Tongue (tissue), 2 donors: Measurements from ENCODE around the gene CHST5. TPM values are rescaled to one million over a fixed set of nuclear protein-coding genes. Genes with fewer than 3 reads are reported as not detected.
"Not testable (repeated sequence)": the region's sequence is repeated elsewhere in the genome, so short reads cannot be mapped to it uniquely, and the experiment has no call there.

Experiments
- DNase-seq: peaks from one replicate; pipeline ENCODE4 v3.0.0-alpha.2; 2015
- total RNA-seq: library from RNA; depleted of rRNA; stranded (reverse); fragments of >200 nt; gene quantifications from one replicate; pipeline ENCODE4 v1.2.3, GENCODE V29; 2014

CHST5 gene
- total RNA-seq, 1 donor from 2014 or later = not detected

GRCh38 chr16:75550211-75550662 is 14.3 kb upstream of the CHST5 start:
- DNase-seq = peak; percentile 23

DNA sequence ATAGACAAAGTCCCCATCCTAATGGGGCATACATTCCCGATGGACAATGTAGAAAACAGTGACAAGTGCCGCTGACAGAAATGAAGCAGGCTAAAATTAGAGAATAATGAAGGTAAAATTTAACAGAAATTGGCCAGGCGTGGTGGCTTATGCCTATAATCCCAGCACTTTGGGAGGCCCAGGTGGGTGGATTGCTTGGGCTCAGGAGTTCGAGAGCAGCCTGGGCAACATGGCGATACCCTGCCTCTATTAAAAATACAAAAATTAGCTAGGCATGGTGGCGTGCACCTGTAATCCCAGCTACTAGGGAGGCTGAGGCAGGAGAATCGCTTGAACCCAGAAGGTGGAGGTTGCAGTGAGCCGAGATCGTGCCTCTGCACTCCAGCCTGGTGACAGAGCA is 12.5 kb upstream of the CHST5 start:
- not testable (repeated sequence) for DNase-seq

- no peak for DNase-seq
Observed at GRCh38 chr16:75546293-75546692, 10.4 kb upstream of the CHST5 start.

DNA sequence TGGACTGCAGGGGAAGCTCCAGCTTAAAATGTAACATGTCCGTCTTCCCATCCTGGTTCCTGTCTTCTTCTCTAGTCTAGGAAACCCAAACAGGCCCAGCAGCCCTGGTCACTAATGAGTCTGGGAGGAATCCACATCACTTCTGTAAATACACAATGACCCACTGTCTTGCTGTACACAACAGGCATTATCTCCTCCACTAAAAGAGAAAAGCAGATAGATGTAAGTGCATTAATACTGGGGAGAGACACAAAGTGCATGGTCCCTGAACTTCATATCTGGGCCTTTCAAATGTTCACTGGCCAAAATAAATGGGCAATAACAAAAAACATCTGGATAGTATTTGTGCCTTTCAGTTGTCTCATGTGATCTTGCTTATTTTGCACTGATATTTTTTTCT is 10.0 kb upstream of the CHST5 start:
- not testable (repeated sequence) for DNase-seq

GRCh38 chr16:75542462-75542861 is 6.6 kb upstream of the CHST5 start:
- not testable (repeated sequence) for DNase-seq

DNA sequence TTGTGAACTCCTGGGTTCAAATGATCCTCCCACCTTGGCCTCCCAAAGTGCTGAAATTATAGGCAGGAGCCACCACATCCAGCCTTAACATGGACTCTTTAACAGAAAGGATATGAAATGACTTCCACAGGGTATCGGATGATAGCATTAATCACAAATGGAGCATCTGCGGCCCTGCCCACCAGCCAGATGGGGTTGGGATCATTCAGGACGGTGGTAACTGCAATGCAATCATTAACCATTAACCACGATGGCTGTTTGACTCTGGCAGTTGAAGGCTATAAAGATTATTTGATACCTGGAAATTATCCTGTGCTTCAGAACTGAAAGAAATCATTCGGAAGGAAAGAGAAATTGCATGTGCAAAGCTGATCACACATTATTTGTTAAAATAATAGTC is 5.3 kb upstream of the CHST5 start:
- no peak for DNase-seq

DNA sequence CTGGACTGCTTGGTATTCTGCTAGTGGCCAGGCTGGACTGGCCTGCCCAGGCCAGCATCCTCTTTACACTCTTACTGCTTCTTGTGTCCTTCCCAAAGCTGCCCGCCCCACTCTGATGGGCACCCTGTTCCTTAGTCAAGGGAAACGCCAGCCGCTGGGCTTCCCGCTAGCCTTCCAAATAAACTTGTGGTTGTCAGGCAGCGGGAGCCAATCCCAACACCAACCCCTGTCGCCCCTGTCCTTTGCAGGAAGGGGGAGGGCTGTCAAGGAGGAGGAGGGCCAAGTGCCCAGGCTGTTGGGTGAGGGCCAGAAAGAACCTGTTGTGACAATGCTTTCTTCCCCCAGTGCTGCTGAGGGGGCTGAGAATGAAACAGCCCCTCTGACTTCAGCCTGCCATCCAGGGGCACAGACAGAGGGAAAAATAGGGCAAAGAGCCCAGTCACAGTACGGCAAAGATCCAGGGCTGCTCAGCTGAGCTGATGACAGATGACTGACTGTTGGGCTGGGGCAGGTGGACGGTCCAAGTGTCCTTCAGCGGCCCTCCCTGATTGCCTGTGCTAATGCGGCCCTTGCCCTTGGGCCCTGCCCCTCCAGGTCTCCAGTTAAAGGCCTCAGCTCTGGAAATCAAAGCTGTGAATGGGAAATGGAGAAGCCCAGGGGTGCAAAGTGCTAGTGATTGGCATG is 3.1 kb upstream of the CHST5 start:
- peak; percentile 40 for DNase-seq

DNA sequence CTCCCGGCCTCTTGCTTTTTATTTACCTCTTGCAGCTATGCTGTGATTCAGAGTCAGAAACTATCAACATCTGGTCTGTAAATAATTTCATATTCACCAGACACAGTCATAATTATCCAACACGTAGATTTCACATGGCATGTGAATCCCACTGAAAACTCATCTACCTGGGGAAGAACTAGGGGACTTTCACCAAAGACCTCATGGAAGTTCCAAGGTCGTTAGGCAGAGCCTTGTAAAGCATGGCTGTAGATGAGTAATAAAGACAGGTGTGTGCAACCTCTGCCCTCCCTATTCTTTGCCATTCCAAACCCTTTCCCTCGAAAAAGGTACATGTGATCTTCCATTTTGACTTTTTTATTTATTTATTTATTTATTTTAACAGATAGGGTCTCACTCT is 1.9 kb upstream of the CHST5 start:
- DNase-seq = no peak

DNA sequence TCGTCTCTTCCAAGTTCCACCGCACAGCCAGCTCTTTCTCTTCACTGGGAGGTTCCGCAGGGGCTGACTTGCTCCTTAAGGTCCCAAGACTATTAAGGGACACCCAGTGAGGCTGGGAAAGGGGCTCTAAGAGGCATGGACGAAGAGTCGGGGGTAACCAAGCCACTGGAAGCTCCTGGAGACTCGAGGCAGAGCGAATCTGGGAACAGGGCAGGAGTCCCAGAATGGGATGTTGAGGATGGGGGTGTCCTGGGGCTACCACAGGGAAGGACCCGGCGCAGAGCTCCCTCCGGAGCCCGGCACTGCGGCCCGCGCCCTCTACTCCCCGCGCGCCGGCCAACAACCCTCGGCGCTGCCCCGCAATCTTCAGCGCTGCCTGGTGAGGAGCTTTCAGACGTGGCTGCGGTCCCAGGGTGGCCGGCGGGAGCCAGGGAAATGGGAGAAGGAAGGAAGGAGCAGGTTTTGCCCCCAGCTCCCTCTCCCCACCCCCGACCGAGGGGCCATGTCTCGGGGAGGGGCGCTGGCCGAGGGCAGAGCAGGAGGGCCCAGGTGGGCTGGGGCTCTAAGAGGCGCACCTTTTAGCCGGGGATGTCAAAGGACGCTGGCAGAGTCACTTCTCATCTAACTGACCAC is 581 bp downstream of the CHST5 start:
- DNase-seq = no peak

DNA sequence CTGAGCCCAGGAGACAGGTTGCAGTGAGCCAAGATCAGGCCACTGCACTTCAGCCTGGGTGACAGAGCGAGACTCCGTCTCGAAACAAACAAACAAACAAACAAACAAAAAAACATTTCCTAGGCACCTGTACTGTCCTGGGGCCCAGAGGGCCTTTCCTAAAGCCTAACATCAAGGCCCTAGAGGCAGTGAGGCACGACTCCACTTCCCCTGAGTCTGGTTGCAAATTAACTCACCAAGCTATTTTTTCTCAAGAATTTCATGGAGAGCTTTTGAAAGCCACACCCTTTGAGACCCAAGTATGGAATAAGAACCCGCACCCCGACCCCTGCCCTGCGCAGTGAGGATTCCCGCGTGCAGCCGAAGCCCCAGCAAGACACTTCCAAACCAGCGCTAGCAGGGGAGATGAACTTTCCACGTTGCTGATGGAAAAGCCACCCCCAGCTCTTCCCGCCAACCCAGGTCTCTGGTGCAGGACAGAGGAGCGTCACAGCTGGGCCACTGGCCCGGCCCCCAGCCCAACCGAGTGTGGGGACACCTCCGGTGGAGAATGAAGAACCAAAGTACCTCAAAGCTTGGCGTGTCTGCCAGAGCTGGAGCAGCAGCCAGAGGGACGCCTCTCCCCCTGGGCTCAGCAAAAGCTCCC is 1.2 kb downstream of the CHST5 start:
- no peak for DNase-seq

DNA sequence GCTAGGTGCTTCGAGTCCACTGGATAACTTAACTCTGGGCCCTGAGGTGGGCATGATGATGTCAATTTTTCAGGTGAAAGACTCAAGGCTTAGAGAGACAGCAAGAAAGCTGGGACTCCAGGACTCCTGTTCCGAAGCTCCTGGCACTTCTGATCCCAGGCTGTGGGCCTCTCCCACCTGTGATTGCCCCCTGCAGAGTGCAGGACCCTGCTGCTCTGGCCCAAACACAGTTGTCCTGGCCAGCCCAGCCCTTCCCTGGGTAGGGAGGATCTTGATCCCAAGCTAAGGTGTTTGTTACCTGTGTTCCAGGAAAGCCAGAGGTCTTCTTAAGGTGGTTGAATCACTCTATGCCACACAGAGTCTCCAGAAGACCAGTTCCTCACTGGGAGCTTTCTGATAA is 3.1 kb downstream of the CHST5 start:
- DNase-seq = no peak

GRCh38 chr16:75532142-75532765 is 3.7 kb downstream of the CHST5 start:
- no peak for DNase-seq

GRCh38 chr16:75529959-75530358 is 5.9 kb downstream of the CHST5 start:
- DNase-seq = no peak

- no peak for DNase-seq
Observed at GRCh38 chr16:75529056-75529905, 6.6 kb downstream of the CHST5 start.

- no peak for DNase-seq
Observed at GRCh38 chr16:75527825-75528299, 8.0 kb downstream of the CHST5 start.

- DNase-seq = no peak
Observed at GRCh38 chr16:75526032-75526790, 9.7 kb downstream of the CHST5 start.

DNA sequence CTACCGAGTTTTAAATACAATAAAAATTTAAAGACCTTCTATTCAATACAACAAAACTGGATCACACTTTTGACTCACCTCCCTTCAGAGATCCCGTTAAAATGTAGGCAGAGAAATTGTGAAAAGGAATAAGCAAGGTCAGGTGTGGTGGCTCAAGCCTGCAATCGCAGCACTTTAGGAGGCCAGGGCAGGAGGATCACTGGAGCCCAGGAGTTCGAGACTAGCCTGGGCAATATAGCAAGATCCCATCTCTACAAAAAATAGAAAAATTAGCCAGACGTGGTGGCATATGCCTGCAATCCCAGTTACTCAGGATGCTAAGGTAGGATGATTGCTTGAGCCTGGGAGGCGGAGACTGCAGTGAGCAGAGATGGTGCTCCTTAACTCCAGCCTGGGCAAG is 16.7 kb downstream of the CHST5 start:
- DNase-seq = no peak

DNA sequence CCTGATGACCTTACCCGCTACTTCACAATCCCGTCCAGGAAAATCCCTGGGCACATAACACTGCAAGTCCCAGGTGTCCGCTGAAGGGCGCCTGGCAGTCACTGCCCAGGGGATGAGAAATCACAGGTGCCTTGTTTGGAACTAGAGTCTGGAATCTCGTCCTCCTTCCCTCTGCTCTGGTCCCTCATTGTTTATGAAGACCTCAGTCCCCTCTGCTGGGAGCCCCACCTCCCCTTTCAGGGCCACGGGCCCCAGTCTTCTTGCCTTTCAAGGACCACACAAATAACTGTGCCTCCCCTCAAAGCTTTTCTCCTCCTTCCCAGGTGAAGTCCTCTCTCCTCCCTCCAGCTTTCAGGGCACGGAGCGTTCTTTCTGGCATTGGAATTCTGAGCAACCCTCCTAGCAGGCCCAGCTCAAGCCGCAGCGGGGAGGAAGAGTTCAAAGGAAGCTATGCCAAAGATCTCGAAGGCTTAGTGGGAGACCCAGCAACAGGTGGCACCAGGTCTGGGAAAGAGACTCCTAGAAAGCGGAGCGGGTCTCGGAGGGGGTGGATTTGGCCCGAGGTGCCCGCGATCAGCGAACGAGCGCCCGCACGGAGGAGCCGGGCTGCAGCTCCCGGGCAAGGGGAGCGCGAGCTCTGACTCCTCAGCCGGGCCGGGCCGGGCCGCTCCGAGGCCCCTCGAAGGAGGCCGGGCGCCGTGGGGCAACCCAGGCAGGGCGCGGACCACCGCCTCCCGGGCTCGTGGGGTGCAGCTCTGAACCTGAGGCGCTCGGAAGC is 19.5 kb downstream of the CHST5 start:
- DNase-seq = peak; percentile 65

- DNase-seq = no peak
Observed at GRCh38 chr16:75514296-75514695, 21.6 kb downstream of the CHST5 start.

DNA sequence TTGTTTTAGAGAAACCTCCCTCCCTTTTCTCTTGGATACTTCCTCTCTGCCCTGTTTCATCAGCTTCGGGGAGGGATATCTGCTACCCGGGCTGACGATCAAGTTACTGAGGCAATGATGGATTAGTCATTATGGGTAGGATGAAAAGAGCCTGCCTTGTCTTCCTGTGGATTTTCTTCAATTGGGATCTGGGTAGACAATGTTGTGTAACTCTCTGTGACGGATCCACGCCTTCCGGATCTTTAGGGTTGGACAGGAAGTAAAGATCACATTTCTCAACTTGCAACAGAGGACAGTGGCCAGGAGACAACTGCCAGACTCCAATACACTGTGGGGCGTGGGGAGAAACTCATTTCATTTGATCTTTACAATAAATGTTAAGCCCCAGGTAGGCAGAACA is 29.3 kb downstream of the CHST5 start:
- DNase-seq = no peak
